ENCODE data around the gene CPM.

GRCh38 chr12:68841717-68842116 lies 91.3 kb downstream of the CPM start:
- TF ChIP-seq POLR2A (IDR thresholded peaks at IDR 0.05; ENCODE audit: low read depth, low read length) (peak; percentile 65), POLR2AphosphoS5 (IDR thresholded peaks at IDR 0.05; ENCODE audit: low read depth, low read length) (peak; percentile 89)

Data from GM12892 (cell line).